T-helper 22 cell (primary cell): ENCODE results near the gene ZFHX3.

ENCODE experiments used
- DNase-seq: peaks from one replicate; pipeline ENCODE4 v3.0.0-alpha.2; 2020; ENCODE audit warnings: low read depth

ZFHX3 gene

GRCh38 chr16:72845322-72846020, 202.5 kb downstream of the ZFHX3 start:
- DNase-seq, result no peak

DNA sequence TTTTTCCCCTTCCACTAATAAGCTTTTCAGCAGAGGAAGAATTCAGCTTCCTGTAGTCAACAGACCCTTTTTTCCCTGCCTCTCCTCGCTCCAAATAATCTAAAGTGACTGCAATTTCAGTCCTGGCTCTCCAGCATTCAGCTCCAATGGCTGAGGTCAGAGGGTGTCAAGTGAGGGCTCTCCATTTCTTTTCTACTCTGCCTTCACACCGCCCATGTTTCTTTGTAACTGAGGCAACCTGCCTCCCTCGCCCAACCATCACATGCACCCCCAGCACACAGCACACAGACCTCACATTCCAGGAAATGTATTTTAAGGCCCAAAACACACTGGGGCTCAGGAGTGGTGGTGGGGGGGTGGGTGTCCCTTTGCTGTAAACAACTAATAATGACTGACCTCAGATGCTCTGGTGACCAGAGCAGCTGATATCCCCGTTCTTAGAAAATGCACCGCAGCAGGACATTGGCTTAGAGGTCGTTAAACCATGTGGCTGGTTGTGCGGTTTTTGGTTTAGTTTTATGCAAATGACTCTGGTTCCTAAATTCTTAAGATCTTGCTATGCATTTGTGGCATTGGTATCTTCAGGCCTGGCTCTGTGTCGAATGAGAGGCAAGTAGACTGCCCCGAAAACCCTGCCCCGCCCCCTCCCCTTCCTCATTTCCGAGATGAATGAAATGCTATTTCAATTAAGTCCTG, 203.6 kb downstream of the ZFHX3 start:
- no peak for DNase-seq

DNA sequence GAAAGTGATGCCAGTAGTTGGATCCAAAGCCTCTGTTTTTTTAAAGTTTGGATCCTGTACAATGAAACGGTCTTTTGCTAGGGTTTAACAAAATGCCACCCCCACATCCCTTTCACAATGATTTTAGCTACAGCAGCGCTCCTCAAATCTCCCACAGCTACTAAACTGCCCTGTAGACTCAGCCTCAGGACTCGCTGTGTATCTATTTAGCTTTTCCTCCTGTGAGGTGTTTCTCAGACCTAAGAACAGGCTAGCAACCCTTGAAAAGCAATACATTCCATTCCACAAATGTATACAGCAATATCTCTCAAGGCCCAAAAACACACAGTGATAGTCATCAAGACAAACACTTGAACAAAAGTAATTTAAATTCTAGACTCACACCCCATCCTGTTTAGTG, 206.4 kb downstream of the ZFHX3 start:
- DNase-seq, result no peak

DNA sequence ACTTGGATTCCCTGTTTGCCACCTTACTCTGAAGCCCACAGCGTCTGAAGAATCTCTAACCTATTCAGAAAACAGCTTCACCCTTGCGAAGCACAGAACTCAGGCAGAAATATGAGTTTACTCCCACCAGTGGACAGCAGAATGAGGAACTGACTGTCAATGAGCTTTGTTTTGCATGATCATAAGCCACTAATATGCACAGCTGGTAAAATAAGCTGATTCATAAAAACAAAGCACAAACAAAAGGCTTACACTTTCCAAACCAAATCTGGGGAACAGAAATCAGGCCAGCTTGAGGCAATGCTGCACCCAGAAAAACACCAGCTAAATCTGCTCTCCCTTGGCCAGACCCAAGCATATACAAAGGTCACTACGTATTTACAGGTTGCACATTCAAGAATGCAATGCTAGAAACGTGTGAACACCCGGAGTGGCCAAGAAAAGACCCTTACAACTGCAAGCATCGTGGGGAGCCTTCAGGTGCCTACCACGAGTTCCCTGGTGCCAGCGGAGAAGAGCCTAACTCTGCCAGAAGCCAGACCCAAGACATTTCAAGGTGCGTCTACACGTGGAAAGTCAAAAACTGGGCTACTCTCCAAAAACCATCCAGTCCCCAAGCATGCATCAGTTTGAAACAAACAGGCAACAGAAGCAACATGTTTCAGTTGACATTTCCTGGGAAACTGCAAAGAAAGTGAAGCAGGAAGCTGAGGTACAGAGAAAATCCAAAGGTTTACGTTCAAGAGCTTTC, 207.1 kb downstream of the ZFHX3 start:
- no peak for DNase-seq

- no peak for DNase-seq
Measured at GRCh38 chr16:72838951-72839350, 209.0 kb downstream of the ZFHX3 start.

DNA sequence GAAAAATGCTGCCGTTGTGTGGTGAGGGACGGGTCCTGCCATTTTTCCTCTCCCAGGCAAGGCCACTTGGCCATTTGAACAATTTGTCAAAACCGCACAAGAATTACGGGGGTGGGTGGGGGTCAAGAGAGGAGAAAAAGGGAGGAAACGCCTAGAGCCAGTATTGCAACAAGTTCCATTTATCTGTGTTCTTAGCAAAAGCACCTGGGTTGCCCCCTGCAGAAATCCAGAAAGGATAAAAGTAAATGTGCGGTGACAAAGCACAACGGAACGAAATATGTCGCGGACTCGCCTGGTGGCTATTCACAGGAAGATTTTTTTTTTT, 209.4 kb downstream of the ZFHX3 start:
- DNase-seq, result no peak

GRCh38 chr16:72837846-72838585, 209.9 kb downstream of the ZFHX3 start:
- no peak for DNase-seq

DNA sequence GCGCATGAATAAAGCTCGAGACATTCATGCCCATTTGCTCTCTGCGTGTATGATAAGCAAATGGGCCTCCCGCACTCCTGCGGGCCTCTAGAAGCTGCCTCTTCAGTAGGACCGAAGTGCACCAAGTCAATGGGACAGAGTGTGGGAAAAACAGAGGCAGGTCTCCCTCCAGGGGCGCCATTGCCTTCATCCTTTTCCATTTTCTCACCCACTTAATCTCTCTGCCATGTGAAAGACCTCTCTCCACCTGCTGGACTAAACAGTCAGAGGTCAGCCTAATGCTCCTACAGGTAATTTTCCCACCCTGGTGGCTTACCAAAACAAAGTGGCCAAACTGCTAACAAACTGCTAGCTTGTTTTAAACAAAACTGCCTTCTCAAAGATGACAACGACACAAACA, 210.9 kb downstream of the ZFHX3 start:
- no peak for DNase-seq

- no peak for DNase-seq
Measured at GRCh38 chr16:72836181-72836580, 211.7 kb downstream of the ZFHX3 start.

- DNase-seq, result no peak
Measured at GRCh38 chr16:72835086-72835485, 212.8 kb downstream of the ZFHX3 start.

DNA sequence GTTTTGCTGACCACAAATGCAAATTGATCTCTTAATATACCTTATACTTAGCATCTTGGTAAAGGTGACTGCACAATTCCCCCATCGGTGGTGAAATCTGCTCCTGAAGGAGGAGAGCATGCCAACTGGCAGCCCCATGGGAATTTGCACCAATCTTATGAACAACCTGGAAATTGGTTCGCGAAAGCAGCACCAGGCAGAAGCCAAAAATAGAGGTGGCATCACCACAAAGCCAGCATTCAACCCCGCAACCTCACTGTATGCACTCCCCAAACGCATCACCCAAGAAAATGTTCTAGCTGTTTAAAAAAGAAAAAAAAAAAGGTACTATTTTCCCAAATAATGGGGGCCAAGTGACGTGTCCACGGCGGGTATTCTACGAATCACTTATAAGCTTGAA, 213.4 kb downstream of the ZFHX3 start:
- no peak for DNase-seq

DNA sequence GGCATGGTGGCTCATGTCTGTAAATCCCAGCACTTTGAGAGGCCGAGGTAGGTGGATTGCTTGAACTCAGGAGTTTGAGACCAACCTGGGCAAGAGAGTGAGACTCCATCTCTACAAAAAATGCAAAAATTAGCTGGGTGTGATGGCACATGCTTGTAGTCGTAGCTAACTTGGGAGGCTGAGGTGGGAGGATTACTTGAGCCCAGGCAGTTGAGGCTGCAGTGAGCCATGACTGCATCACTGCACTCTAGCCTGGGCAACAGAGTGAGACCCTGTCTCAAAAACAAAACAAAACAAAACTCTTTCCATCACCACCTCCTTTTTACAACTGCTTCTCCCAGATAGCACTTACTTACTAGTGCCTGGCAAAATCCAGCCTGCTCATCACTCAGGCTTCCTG, 214.0 kb downstream of the ZFHX3 start:
- no peak for DNase-seq

DNA sequence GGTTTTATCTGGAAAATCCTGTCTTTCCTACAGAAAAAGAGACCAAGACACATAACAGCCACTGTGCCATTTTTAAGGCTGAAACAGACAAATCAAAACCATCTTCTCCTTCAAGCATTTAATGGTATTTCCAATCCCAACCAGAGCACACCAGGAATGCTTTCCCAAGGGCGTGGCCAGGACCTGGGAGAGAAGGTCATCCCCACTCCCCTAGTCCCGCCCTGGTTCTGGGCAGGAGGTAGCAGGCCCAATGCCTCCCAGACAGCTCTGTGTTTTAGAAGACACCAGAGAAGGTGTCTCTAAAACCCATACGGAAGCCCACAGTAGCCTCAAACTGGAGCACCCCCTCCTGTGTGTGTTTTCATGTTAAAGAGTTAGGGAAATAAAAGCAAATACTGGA, 214.4 kb downstream of the ZFHX3 start:
- DNase-seq, result no peak

- no peak for DNase-seq
Measured at GRCh38 chr16:72832621-72833248, 215.2 kb downstream of the ZFHX3 start.

- no peak for DNase-seq
Measured at GRCh38 chr16:72829846-72830775, 217.8 kb downstream of the ZFHX3 start.

- DNase-seq, result no peak
Measured at GRCh38 chr16:72827866-72828265, 220.1 kb downstream of the ZFHX3 start.

GRCh38 chr16:72825912-72826621, 221.9 kb downstream of the ZFHX3 start:
- no peak for DNase-seq

DNA sequence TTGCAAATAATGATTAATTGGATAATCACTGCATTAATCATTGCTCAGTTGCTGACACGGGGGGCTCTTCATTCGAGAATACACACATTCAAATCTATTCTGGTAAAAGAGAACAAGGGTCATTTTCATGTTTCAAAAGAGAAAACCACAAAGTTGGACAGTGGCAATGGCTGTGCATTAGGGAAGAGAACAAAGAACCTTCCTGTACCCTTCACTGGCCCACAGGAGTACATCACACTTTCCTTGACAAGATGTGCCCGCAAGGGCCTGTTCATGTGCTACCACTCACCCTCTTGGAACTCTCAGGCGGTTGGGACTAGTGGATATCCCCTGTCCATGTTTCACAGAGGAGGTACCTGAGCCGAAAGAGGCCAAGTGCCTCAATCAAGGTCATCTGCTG, 223.2 kb downstream of the ZFHX3 start:
- DNase-seq, result no peak

GRCh38 chr16:72824027-72824426, 223.9 kb downstream of the ZFHX3 start:
- DNase-seq, result no peak

- DNase-seq, result no peak
Measured at GRCh38 chr16:72821185-72821950, 226.6 kb downstream of the ZFHX3 start.
